ENCODE results near the gene LMBR1.

GRCh38 chr7:156886020-156886795 is 6.8 kb downstream of the LMBR1 start:
- no peak for TF ChIP-seq CTCF (IDR thresholded peaks at IDR 0.05)
- no peak for TF ChIP-seq POLR2A (IDR thresholded peaks at IDR 0.05)

All from testis (tissue), 2 donors.